HepG2 (cell line): ENCODE data around the gene STX2. TPM values are rescaled to one million over a fixed set of nuclear protein-coding genes. Genes with fewer than 3 reads are reported as not detected.

ENCODE experiments used
- ATAC-seq: fragments of 200-7000 bp; cut with Tn5 transposase; 3 replicates; pipeline ENCODE4 v1.9.1; 2020; ENCODE audit warnings: mild to moderate bottlenecking, moderate library complexity
- BruUV-seq: library from RNA; stranded (reverse); fragments of 400-500 nt; replicated peaks from 2 replicates; lab custom pipeline; 2021; lab: Mats Ljungman, UMichigan
- CTCF ChIA-PET: fragments of 300-600 bp; formaldehyde crosslinking; extraction: SDS; loops from one replicate; lab custom pipeline; 2021; ENCODE audit warnings: low total read pairs, inconsistent platforms, low intra/inter-chr PET ratio; lab: Yijun Ruan, JAX
- POLR2A ChIA-PET: fragments of 350-600 bp; sonication (Branson Sonifier 250); formaldehyde crosslinking; loops from one replicate; lab custom pipeline; 2020; ENCODE audit warnings: antibody characterized with exemption, inconsistent platforms; lab: Yijun Ruan, JAX
- DNase-seq: peaks from one replicate; pipeline ENCODE4 v3.0.0-alpha.2; 2015; ENCODE audit warnings: low spot score
- FAIRE-seq: peaks from 3 replicates; lab custom pipeline; 2011; peaks lifted over from hg19 to GRCh38; lab: Jason Lieb, UNC
- H2AFZ ChIP-seq: one replicate; pipeline ENCODE4 v1.6.1; 2011; ENCODE audit warnings: low read length, inconsistent platforms
- H3K27ac ChIP-seq: fragments of 300-600 bp; 3 replicates; pipeline ENCODE4 v1.8.0; 2011; ENCODE audit warnings: mixed run types, mild to moderate bottlenecking, mixed read lengths, low read length, inconsistent platforms; ENCODE audit not compliant: insufficient read depth; ENCODE audit errors: extremely low read length
- H3K27me3 ChIP-seq, 2 experiments: fragments of 200-600 bp in 1 of 2; 2 replicates in 1 of 2; 3 replicates in 1 of 2; pipeline versions ENCODE4 v1.6.0 to v1.8.0; 2011; ENCODE audit warnings: low read length in 2 of 2, mild to moderate bottlenecking in 2 of 2, moderate library complexity in 2 of 2, inconsistent platforms in 1 of 2; ENCODE audit not compliant: insufficient read depth in 2 of 2, control insufficient read depth in 1 of 2
- H3K36me3 ChIP-seq, 2 experiments: fragments of 200-600 bp in 1 of 2; replicated peaks in 1 of 2; 2 replicates in 1 of 2; 3 replicates in 1 of 2; pipeline versions ENCODE4 v1.5.1 to v1.8.0; 2011; ENCODE audit warnings: low read length in 2 of 2, inconsistent platforms in 1 of 2; ENCODE audit not compliant: insufficient read depth in 2 of 2, control insufficient read depth in 1 of 2
- H3K4me1 ChIP-seq: 2 replicates; pipeline ENCODE4 v1.5.1; 2012; ENCODE audit warnings: low read length, inconsistent platforms; ENCODE audit not compliant: insufficient read depth
- H3K4me2 ChIP-seq: 2 replicates; pipeline ENCODE4 v1.6.0; 2011; ENCODE audit warnings: low read depth, low read length, inconsistent platforms
- H3K4me3 ChIP-seq, 3 experiments: fragments of 200-600 bp in 1 of 3; sonication (generic), shearing (Covaris generic) in 1 of 3; replicated peaks in 1 of 3; 2 replicates each; pipeline ENCODE4 v1.5.1; 2011 to 2016; ENCODE audit warnings: low read length in 3 of 3, inconsistent platforms in 2 of 3, low read depth in 2 of 3, mild to moderate bottlenecking in 2 of 3, control low read depth in 1 of 3, mixed read lengths in 1 of 3; ENCODE audit not compliant: insufficient read depth in 1 of 3
- H3K79me2 ChIP-seq: one replicate; pipeline ENCODE4 v1.6.1; 2011; ENCODE audit warnings: low read length, inconsistent platforms; ENCODE audit not compliant: insufficient read depth
- H3K9ac ChIP-seq: 2 replicates; pipeline ENCODE4 v1.6.0; 2011; ENCODE audit warnings: mild to moderate bottlenecking, low read depth, low read length, inconsistent platforms; ENCODE audit not compliant: insufficient read depth
- H3K9me3 ChIP-seq: 2 replicates; pipeline ENCODE4 v1.5.1; 2012; ENCODE audit warnings: mild to moderate bottlenecking, low read length
- H4K20me1 ChIP-seq: 2 replicates; pipeline ENCODE4 v1.6.0; 2011; ENCODE audit warnings: inconsistent platforms, mild to moderate bottlenecking, low read length, moderate library complexity; ENCODE audit not compliant: insufficient read depth
- ARID3A ChIP-seq: IDR thresholded peaks from 2 replicates; pipeline ENCODE4 v1.6.1; 2012; ENCODE audit warnings: low read depth, low read length, improper control_type of control experiment
- BRCA1 ChIP-seq: sonication (generic); formaldehyde crosslinking; IDR thresholded peaks from 2 replicates; pipeline ENCODE4 v1.4.0; 2020; ENCODE audit warnings: missing genetic modification reagents
- ESRRA ChIP-seq: sonication (generic); formaldehyde crosslinking; IDR thresholded peaks from 2 replicates; pipeline ENCODE4 v1.5.1; 2020; ENCODE audit warnings: mild to moderate bottlenecking, low read depth, missing genetic modification reagents
- HES4 ChIP-seq: sonication (generic); formaldehyde crosslinking; IDR thresholded peaks from 2 replicates; pipeline ENCODE4 v1.9.0; 2021; ENCODE audit warnings: mild to moderate bottlenecking, missing genetic modification reagents, borderline replicate concordance
- HOXA3 ChIP-seq: sonication (generic); formaldehyde crosslinking; IDR thresholded peaks from 2 replicates; pipeline ENCODE4 v1.5.0; 2020; ENCODE audit warnings: missing genetic modification reagents
- IRX3 ChIP-seq: sonication (generic); formaldehyde crosslinking; IDR thresholded peaks from 2 replicates; pipeline ENCODE4 v1.8.1; 2023; ENCODE audit warnings: mild to moderate bottlenecking, low read depth, missing genetic modification reagents, borderline replicate concordance
- MAFK ChIP-seq, 2 experiments: IDR thresholded peaks in 1 of 2; conservative IDR thresholded peaks in 1 of 2; 2 replicates each; pipeline ENCODE4 v1.6.1; 2011; ENCODE audit warnings: improper control_type of control experiment in 2 of 2, low read length in 2 of 2
- NR0B2 ChIP-seq: sonication (generic); formaldehyde crosslinking; IDR thresholded peaks from 2 replicates; pipeline ENCODE4 v1.4.0; 2020; ENCODE audit warnings: mild to moderate bottlenecking, missing genetic modification reagents
- RARA ChIP-seq: IDR thresholded peaks from 2 replicates; pipeline ENCODE4 v1.6.1; 2016; ENCODE audit warnings: missing genetic modification reagents, missing compliant biosample characterization
- SKI ChIP-seq: fragments of 450-650 bp; IDR thresholded peaks from one replicate; pipeline ENCODE4 v1.6.1; 2018; ENCODE audit warnings: mild to moderate bottlenecking; ENCODE audit not compliant: partially characterized antibody
- THAP11 ChIP-seq: IDR thresholded peaks from 2 replicates; pipeline ENCODE4 v1.6.1; 2016; ENCODE audit warnings: missing biosample characterization, missing genetic modification reagents
- ZBTB14 ChIP-seq: sonication (generic); formaldehyde crosslinking; IDR thresholded peaks from 2 replicates; pipeline ENCODE4 v1.4.0; 2020; ENCODE audit warnings: missing genetic modification reagents
- ZBTB8A ChIP-seq: sonication (generic); formaldehyde crosslinking; IDR thresholded peaks from 2 replicates; pipeline ENCODE4 v1.4.0; 2020; ENCODE audit warnings: mild to moderate bottlenecking, low read depth, missing genetic modification reagents, borderline replicate concordance
- ZNF296 ChIP-seq: sonication (generic); formaldehyde crosslinking; conservative IDR thresholded peaks from 2 replicates; pipeline ENCODE4 v1.5.0; 2020; ENCODE audit warnings: mild to moderate bottlenecking, missing genetic modification reagents
- ZNF775 ChIP-seq: sonication (generic); formaldehyde crosslinking; IDR thresholded peaks from 2 replicates; pipeline ENCODE4 v1.4.0; 2020; ENCODE audit warnings: missing genetic modification reagents, mild to moderate bottlenecking, moderate library complexity, borderline replicate concordance
- ZNF777 ChIP-seq: sonication (generic); formaldehyde crosslinking; IDR thresholded peaks from 2 replicates; pipeline ENCODE4 v1.4.0; 2020; ENCODE audit warnings: missing genetic modification reagents
- ZNF782 ChIP-seq: sonication (generic); formaldehyde crosslinking; IDR thresholded peaks from 2 replicates; pipeline ENCODE4 v1.4.0; 2020; ENCODE audit warnings: missing genetic modification reagents, mild to moderate bottlenecking, borderline replicate concordance
- ZNF841 ChIP-seq: sonication (generic); formaldehyde crosslinking; IDR thresholded peaks from 2 replicates; pipeline ENCODE4 v1.8.1; 2023; ENCODE audit warnings: missing genetic modification reagents, borderline replicate concordance
- WGBS: methylation state at CpG from one replicate; pipeline ENCODE4 v1.1.6; 2017; ENCODE audit warnings: low lambda C conversion rate; 5-methylcytosine and 5-hydroxymethylcytosine counted together
- in situ Hi-C: cut with HindIII; loops from 2 replicates; pipeline ENCODE4 v1.10.0; 2017; ENCODE audit warnings: low pct_unique_long_range_greater_than_20kb; ENCODE audit not compliant: extremely low pct_ligation_motif_present
- intact Hi-C: fragments of 100-400 bp; cut with micrococcal nuclease; formaldehyde crosslinking; loops from one replicate; pipeline ENCODE4 v1.10.0; 2022; ENCODE audit not compliant: unreplicated experiment
- polyA plus RNA-seq, 8 experiments: library from polyadenylated mRNA; depleted of rRNA in 3 of 8; stranded (reverse) in 7 of 8; unstranded in 1 of 8; fragments of >200 nt; fragmentation: Illumina TruSeq in 4 of 8; extraction: Trizol in 4 of 8; gene quantifications; 2 replicates each; pipeline versions ENCODE4 v1.2.1 to v1.2.3, GENCODE V29; 2011 to 2016; ENCODE audit warnings: low read depth in 4 of 8, missing spikeins in 1 of 8, mixed read lengths in 1 of 8; ENCODE audit not compliant: insufficient read depth in 1 of 8
- total RNA-seq, 5 experiments: library from RNA; depleted of rRNA; stranded (reverse); fragments of >200 nt; fragmentation: Illumina TruSeq; extraction: Trizol; gene quantifications; 2 replicates each; pipeline ENCODE4 v1.2.3, GENCODE V29; 2016; ENCODE audit warnings: low read depth in 1 of 5

The STX2 gene
- total and polyA plus RNA-seq, 2 of the 13 experiments (the other 11 are each of a cell fraction or from before 2014, with no cell fraction given): 13.4 to 25.1 TPM

GRCh38 chr12:130804216-130804615 is 34.8 kb downstream of the STX2 start:
- Histone ChIP-seq H3K9ac (no peak overlapping the region), H3K9me3 (no peaks in the 10 kb centered on the region), H3K36me3 (peaks cover 11 to 59% of the 10 kb centered on the region in 2 experiments), H3K4me2 (no peak overlapping the region), H2AFZ (no peak overlapping the region), H3K79me2 (no peaks in the 10 kb centered on the region), H4K20me1 (no peaks in the 10 kb centered on the region), H3K27ac (no peak overlapping the region), H3K4me3 (no peak overlapping the region), H3K27me3 (no peaks in the 10 kb centered on the region), H3K4me1 (peaks cover 6% of the 10 kb centered on the region)
- no peak for FAIRE-seq
- ChIA-PET CTCF (no interaction called here), POLR2A (interaction anchor here (2.0 kb wide), 1 partner anchor 28 kb away, joined by 9 read pairs; no protein-coding TSS in a partner anchor)
- 92% methylated on average over 12 of the region's 14 CpGs for WGBS
- TF ChIP-seq IRX3 (CRISPR knock-in tag): no peak
- no peak for TF ChIP-seq HOXA3 (CRISPR knock-in tag)
- TF ChIP-seq ESRRA (CRISPR knock-in tag): no peak
- no peak for TF ChIP-seq ZBTB14
- TF ChIP-seq BRCA1 (CRISPR knock-in tag): no peak
- no peak for TF ChIP-seq SKI
- no peak for TF ChIP-seq ZNF777 (CRISPR knock-in tag)
- no peak for TF ChIP-seq MAFK (conservative IDR thresholded peaks at IDR 0.05 in 1 of 2, IDR thresholded peaks at IDR 0.05 in 1 of 2; ENCODE audit: low read length in 2 of 2)
- TF ChIP-seq RARA: no peak
- no peak for TF ChIP-seq ARID3A
- TF ChIP-seq ZNF782: no peak
- TF ChIP-seq ZNF296: no peak
- TF ChIP-seq HES4 (CRISPR knock-in tag): no peak
- no peak for TF ChIP-seq THAP11 (CRISPR knock-in tag)
- TF ChIP-seq ZNF841 (CRISPR knock-in tag): no peak
- TF ChIP-seq ZBTB8A (CRISPR knock-in tag): no peak
- no peak for TF ChIP-seq NR0B2 (CRISPR knock-in tag)
- no peak for TF ChIP-seq ZNF775
- BruUV-seq: no TSS peak
- in situ Hi-C loops: no loop called here
- ATAC-seq: no peak
- intact Hi-C loops: no loop called here
- no peak for DNase-seq
